ENCODE results near the gene NQO2.

NQO2 gene

GRCh38 chr6:3031857-3032640 lies 32.4 kb downstream of the NQO2 start:
- no peak for DNase-seq (ENCODE audit: low read depth, low spot score)
- H3K4me3 ChIP-seq (ENCODE audit: low read depth, low read length): no peak overlapping the region
- ChIA-PET POLR2A (no interaction called here), CTCF (no interaction called here)
- TF ChIP-seq CTCF (IDR thresholded peaks at IDR 0.05; ENCODE audit: insufficient read depth, low read length, missing control alignments): no peak

- ChIA-PET CTCF (interaction anchor here (1.3 kb wide), 1 partner anchor 21 kb away, joined by 3 read pairs; no protein-coding TSS in a partner anchor), POLR2A (no interaction called here)
- no peak for TF ChIP-seq CTCF (IDR thresholded peaks at IDR 0.05; ENCODE audit: insufficient read depth, low read length, missing control alignments)
- no peak overlapping the region for H3K4me3 ChIP-seq (ENCODE audit: low read depth, low read length)
- no peak for DNase-seq (ENCODE audit: low read depth, low spot score)
These were observed 33.3 kb downstream of the NQO2 start for GRCh38 chr6:3032986-3033385.

- TF ChIP-seq CTCF (IDR thresholded peaks at IDR 0.05; ENCODE audit: insufficient read depth, low read length, missing control alignments): no peak
- DNase-seq (ENCODE audit: low read depth, low spot score): no peak
- ChIA-PET POLR2A (no interaction called here), CTCF (interaction anchor here (0.9 to 1.3 kb wide), 2 partner anchors 20 to 81 kb away, joined by 3 read pairs; no protein-coding TSS in a partner anchor)
- no peak overlapping the region for H3K4me3 ChIP-seq (ENCODE audit: low read depth, low read length)
These were observed 34.0 kb downstream of the NQO2 start for GRCh38 chr6:3033652-3034051.

- no peak overlapping the region for H3K4me3 ChIP-seq (ENCODE audit: low read depth, low read length)
- CTCF ChIA-PET: no interaction called here
- POLR2A ChIA-PET: no interaction called here
- no peak for DNase-seq (ENCODE audit: low read depth, low spot score)
- TF ChIP-seq CTCF (IDR thresholded peaks at IDR 0.05; ENCODE audit: insufficient read depth, low read length, missing control alignments): no peak
These were observed 35.7 kb downstream of the NQO2 start for GRCh38 chr6:3035397-3035796.

GRCh38 chr6:3036861-3037637 lies 37.4 kb downstream of the NQO2 start:
- CTCF ChIA-PET: no interaction called here
- no peak overlapping the region for H3K4me3 ChIP-seq (ENCODE audit: low read depth, low read length)
- DNase-seq (ENCODE audit: low read depth, low spot score): no peak
- POLR2A ChIA-PET: no interaction called here
- TF ChIP-seq CTCF (IDR thresholded peaks at IDR 0.05; ENCODE audit: insufficient read depth, low read length, missing control alignments): no peak

GRCh38 chr6:3037638-3038365 lies 38.1 kb downstream of the NQO2 start:
- DNase-seq (ENCODE audit: low read depth, low spot score): no peak
- no peak for TF ChIP-seq CTCF (IDR thresholded peaks at IDR 0.05; ENCODE audit: insufficient read depth, low read length, missing control alignments)
- no peak overlapping the region for H3K4me3 ChIP-seq (ENCODE audit: low read depth, low read length)
- ChIA-PET POLR2A (no interaction called here), CTCF (interaction anchor here (1.0 kb wide), 1 partner anchor 36 kb away, joined by 4 read pairs; no protein-coding TSS in a partner anchor)
